ENCODE results near the gene CCR7. TPM values are rescaled to one million over a fixed set of nuclear protein-coding genes. Genes with fewer than 3 reads are reported as not detected.

The CCR7 gene
- total RNA-seq, 6 experiments from 2014 or later, result 0.12 to 0.58 (median 0.28) TPM; not detected in 2

DNA sequence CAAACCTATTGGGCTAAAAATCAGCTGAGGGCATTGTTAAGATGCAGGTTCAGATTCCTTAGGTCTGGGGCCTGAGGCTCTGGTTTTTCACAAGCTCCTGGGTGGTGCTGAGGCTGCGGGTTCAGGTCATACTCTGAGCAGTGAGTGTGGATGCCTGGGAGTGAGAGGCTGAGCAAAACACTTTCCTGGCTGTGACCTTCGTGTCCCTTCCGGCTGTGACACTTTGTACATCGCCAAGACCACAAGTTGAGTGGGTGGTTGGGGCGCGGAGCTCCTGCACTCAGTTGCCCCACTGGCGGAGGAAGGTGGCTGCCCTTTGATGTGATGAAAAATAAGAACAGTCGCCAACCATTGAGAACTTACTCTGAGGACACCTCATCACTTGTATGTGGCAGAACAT lies 24.8 kb downstream of the CCR7 start:
- ATAC-seq, result no peak
- Histone ChIP-seq H3K27ac (peak overlapping the region; percentile 59 to 99 (median 63)), H3K4me1 (peaks cover 0 to 77% (median 28%) of the 10 kb centered on the region in 4 donors), H3K36me3 (no peaks in the 10 kb centered on the region), H3K27me3 (no peaks in the 10 kb centered on the region), H3K9me3 (no peaks in the 10 kb centered on the region), H3K4me3 (no peak overlapping the region)
- WGBS (ENCODE audit: insufficient coverage, low coverage, low lambda C conversion rate, missing lambda C conversion rate), result 25% methylated on average over 6 of the region's 8 CpGs
- TF ChIP-seq, protein P1, sequence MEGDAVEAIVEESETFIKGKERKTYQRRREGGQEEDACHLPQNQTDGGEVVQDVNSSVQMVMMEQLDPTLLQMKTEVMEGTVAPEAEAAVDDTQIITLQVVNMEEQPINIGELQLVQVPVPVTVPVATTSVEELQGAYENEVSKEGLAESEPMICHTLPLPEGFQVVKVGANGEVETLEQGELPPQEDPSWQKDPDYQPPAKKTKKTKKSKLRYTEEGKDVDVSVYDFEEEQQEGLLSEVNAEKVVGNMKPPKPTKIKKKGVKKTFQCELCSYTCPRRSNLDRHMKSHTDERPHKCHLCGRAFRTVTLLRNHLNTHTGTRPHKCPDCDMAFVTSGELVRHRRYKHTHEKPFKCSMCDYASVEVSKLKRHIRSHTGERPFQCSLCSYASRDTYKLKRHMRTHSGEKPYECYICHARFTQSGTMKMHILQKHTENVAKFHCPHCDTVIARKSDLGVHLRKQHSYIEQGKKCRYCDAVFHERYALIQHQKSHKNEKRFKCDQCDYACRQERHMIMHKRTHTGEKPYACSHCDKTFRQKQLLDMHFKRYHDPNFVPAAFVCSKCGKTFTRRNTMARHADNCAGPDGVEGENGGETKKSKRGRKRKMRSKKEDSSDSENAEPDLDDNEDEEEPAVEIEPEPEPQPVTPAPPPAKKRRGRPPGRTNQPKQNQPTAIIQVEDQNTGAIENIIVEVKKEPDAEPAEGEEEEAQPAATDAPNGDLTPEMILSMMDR (IDR thresholded peaks at IDR 0.05), result no peak
- TF ChIP-seq POLR2A (IDR thresholded peaks at IDR 0.05), result no peak
- intact Hi-C loops (cut with DNase I), result no loop called here
- no peak for DNase-seq

- DNase-seq (peak in 2 of 3 donors; percentile 68 to 69), ATAC-seq (peak; percentile 1 to 21 (median 9))
- Histone ChIP-seq H3K4me1 (peaks cover 0 to 77% (median 28%) of the 10 kb centered on the region in 4 donors), H3K27ac (peak overlapping the region; percentile 59 to 99 (median 63)), H3K27me3 (no peaks in the 10 kb centered on the region), H3K36me3 (no peaks in the 10 kb centered on the region), H3K9me3 (no peaks in the 10 kb centered on the region), H3K4me3 (no peak overlapping the region)
- intact Hi-C loops (cut with DNase I), result loop anchor here (10.0 kb wide), 2 partner anchors 75 to 95 kb away; partner anchors contain the start of gene IGFBP4 (in 1 of the 2)
- TF ChIP-seq, protein P1 (IDR thresholded peaks at IDR 0.05), result no peak
- WGBS (ENCODE audit: insufficient coverage, low coverage, low lambda C conversion rate, missing lambda C conversion rate), result 40% methylated on average over 2 of the region's 9 CpGs
These were observed 25.4 kb downstream of the CCR7 start for GRCh38 chr17:40539711-40540411.

DNA sequence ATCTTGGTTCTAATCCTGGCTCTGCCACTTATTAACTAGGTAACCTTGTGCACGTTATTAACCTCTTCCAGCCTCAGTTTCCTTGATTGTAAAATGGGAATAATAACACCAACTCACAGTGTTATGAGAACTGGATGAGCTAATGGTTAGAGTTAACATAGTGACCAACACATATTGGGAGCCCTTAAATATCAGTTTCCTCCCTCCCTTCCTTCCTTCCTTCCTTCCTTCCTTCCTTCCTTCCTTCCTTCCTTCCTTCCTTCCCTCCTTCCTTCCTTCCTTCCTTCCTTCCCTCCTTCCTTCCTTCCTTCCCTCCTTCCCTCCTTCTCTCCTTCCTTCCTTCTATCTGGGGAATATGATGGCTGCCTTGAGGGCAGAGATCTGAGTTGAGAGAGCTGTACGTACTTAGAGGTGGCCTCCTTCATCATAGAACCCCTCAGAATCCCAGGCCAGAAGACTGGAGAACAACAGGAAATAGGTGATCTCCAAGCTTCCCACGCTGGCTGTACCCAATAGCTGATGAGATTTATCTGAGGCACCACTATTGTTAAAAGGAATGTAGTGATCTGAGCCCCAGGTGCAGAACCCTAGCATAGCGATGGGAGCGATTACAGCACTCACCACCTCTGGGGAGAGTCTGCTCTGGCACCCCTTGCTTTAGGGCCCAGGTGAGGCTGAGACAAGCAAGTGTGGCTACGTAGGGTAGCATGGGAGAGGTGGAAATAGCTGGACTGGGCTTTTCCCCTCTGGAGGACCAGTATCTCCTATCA lies 26.2 kb downstream of the CCR7 start:
- WGBS (ENCODE audit: insufficient coverage, low coverage, low lambda C conversion rate, missing lambda C conversion rate), result 75% methylated on average over 6 of the region's 6 CpGs
- Histone ChIP-seq H3K27me3 (no peaks in the 10 kb centered on the region), H3K9me3 (no peaks in the 10 kb centered on the region), H3K27ac (peak overlapping the region; percentile 63 to 99 (median 74)), H3K36me3 (no peaks in the 10 kb centered on the region), H3K4me3 (peak overlapping the region in 1 of 3 donors; percentile 25), H3K4me1 (peaks cover 0 to 71% (median 26%) of the 10 kb centered on the region in 4 donors)
- no peak for DNase-seq
- TF ChIP-seq POLR2A (IDR thresholded peaks at IDR 0.05), result no peak
- TF ChIP-seq, protein P1 (IDR thresholded peaks at IDR 0.05), result no peak
- intact Hi-C loops (cut with DNase I), result loop anchor here (10.0 kb wide), 2 partner anchors 74 to 94 kb away; partner anchors contain the start of gene IGFBP4 (in 1 of the 2)
- no peak for ATAC-seq

DNA sequence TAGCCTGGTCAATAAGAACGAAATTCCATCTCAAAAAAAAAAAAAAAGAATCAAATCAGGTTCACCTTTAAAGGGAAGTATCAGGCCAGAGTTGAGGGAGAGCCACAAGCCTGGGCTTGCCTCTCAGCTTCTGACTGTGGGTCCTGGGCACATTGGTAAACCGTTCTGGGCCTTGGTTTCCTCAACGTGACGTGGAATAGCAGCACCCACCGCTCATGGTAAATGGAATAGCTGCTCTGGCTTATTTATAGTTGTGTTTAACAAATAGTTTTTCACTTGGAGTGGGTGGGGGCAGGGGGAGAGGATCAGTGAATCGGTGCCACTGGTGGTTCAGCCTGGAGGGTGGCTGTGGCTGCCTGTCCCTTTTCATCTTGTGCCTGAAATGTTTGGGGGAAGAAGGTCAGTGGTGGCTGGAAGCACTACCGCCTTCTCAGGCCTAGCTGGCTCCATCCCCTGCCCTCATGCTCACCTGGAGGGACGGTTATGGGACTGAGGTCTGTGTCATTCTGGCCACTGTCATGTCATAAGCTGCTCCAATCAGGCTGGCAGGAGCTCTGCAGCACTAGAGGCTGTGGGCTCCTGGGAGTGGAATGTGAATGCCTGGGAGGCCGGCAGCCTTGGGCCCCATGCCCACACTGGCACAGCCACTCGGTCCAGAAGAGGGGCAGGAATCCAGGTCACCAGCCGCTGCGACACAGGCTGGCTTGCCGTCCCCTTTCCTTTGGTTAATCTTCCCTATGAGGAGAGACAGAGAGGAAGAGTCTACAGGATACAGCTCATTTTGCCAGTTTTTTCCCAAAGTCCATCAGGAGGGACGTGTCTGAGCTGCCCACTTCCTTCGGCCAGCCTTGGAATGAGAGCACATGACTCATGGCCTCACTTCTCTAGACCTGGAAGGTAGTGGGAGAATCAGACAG lies 27.0 kb downstream of the CCR7 start:
- peak overlapping the region in 1 of 3 donors; percentile 25 for H3K4me3 ChIP-seq
- ATAC-seq (peak; percentile 61 to 76 (median 67)), DNase-seq (peak; percentile 87 to 96 (median 96))
- no peaks in the 10 kb centered on the region for H3K36me3 ChIP-seq
- intact Hi-C loops (cut with DNase I), result loop anchor here (10.0 kb wide), 2 partner anchors 73 to 93 kb away; partner anchors contain the start of gene IGFBP4 (in 1 of the 2)
- H3K9me3 ChIP-seq, result no peaks in the 10 kb centered on the region
- 15% methylated on average over 12 of the region's 15 CpGs for WGBS (ENCODE audit: insufficient coverage, low coverage, low lambda C conversion rate, missing lambda C conversion rate)
- no peaks in the 10 kb centered on the region for H3K27me3 ChIP-seq
- peak overlapping the region; percentile 63 to 99 (median 74) for H3K27ac ChIP-seq
- TF ChIP-seq, protein P1 (IDR thresholded peaks at IDR 0.05), result peak in 1 of 4 donors; percentile 4
- peak; percentile 79 for TF ChIP-seq POLR2A (IDR thresholded peaks at IDR 0.05)
- H3K4me1 ChIP-seq, result peaks cover 0 to 67% (median 22%) of the 10 kb centered on the region in 4 donors
